HCT116 (cell line): ENCODE data around the gene PLOD1. TPM values are rescaled to one million over a fixed set of nuclear protein-coding genes. Genes with fewer than 3 reads are reported as not detected.

ENCODE experiments used
- ATAC-seq: fragments of 200-7000 bp; cut with Tn5 transposase; 2 replicates; pipeline ENCODE4 v1.9.1; 2020; ENCODE audit warnings: mild to moderate bottlenecking, moderate library complexity
- BruUV-seq: library from RNA; stranded (reverse); fragments of 400-500 nt; replicated peaks from 2 replicates; lab custom pipeline; 2021; lab: Mats Ljungman, UMichigan
- CTCF ChIA-PET: fragments of 300-600 bp; sonication (Branson Sonifier 250); formaldehyde crosslinking; loops from one replicate; lab custom pipeline; 2021; ENCODE audit warnings: antibody characterized with exemption; lab: Charles Lee
- POLR2A ChIA-PET: fragments of 300-600, 350-600 bp; sonication (Branson Sonifier 250); formaldehyde crosslinking; loops from one replicate; lab custom pipeline; 2021; ENCODE audit warnings: antibody characterized with exemption; lab: Charles Lee
- RAD21 ChIA-PET, 2 experiments: fragments of 300-600 bp; sonication (Branson Sonifier 250); formaldehyde crosslinking; loops; one replicate each; lab custom pipeline; 2023; ENCODE audit warnings: low total read pairs in 2 of 2; ENCODE audit not compliant: uncharacterized antibody in 2 of 2, unreplicated experiment in 2 of 2, low non-redundant PET in 1 of 2; lab: Charles Lee
- DNase-seq: peaks from one replicate; pipeline ENCODE4 v3.0.0-alpha.2; 2010; ENCODE audit warnings: low read depth, low spot score
- H2AFZ ChIP-seq: fragments of 200-600 bp; shearing (Covaris generic), sonication (generic); 2 replicates; pipeline ENCODE4 v1.6.1; 2017; ENCODE audit warnings: low read depth, mixed run types, mixed read lengths, antibody characterized with exemption, low read length; ENCODE audit not compliant: poor library complexity, severe bottlenecking
- H3K27ac ChIP-seq: 2 replicates; pipeline ENCODE4 v1.5.1; 2012; ENCODE audit warnings: low read depth, low read length
- H3K27me3 ChIP-seq: fragments of 200-600 bp; sonication (generic); 2 replicates; pipeline ENCODE4 v1.6.1; 2016; ENCODE audit warnings: mixed run types, low read length, mixed read lengths; ENCODE audit not compliant: insufficient read depth
- H3K36me3 ChIP-seq, 2 experiments: fragments of 200-500 bp in 1 of 2; fragments of 200-600 bp in 1 of 2; sonication (Bioruptor generic) in 1 of 2; sonication (generic) in 1 of 2; 2 replicates each; pipeline versions ENCODE4 v1.5.1 to v1.6.1; 2014 to 2016; ENCODE audit warnings: low read length in 2 of 2, inconsistent platforms in 1 of 2, mixed read lengths in 1 of 2, mixed run types in 1 of 2; ENCODE audit not compliant: insufficient read depth in 2 of 2, control insufficient read depth in 1 of 2
- H3K4me1 ChIP-seq, 2 experiments: fragments of 200-600 bp in 1 of 2; sonication (generic) in 1 of 2; 2 replicates each; pipeline versions ENCODE4 v1.5.1 to v1.6.1; 2012 to 2017; ENCODE audit warnings: low read length in 2 of 2, inconsistent platforms in 1 of 2, mild to moderate bottlenecking in 1 of 2, mixed read lengths in 1 of 2, mixed run types in 1 of 2, moderate library complexity in 1 of 2; ENCODE audit not compliant: insufficient read depth in 2 of 2, control insufficient read depth in 1 of 2
- H3K4me2 ChIP-seq: fragments of 200-600 bp; sonication (generic); 2 replicates; pipeline ENCODE4 v1.6.1; 2017; ENCODE audit warnings: mixed run types, low read length, mixed read lengths
- H3K4me3 ChIP-seq, 2 experiments: fragments of 200-600 bp in 1 of 2; sonication (generic) in 1 of 2; replicated peaks in 1 of 2; 2 replicates each; pipeline ENCODE4 v1.5.1; 2011 to 2016; ENCODE audit warnings: low read length in 2 of 2, control low read depth in 1 of 2, low read depth in 1 of 2, mild to moderate bottlenecking in 1 of 2, mixed read lengths in 1 of 2, mixed run types in 1 of 2
- H3K79me2 ChIP-seq: fragments of 200-600 bp; sonication (generic); 2 replicates; pipeline ENCODE4 v1.6.1; 2017; ENCODE audit warnings: mild to moderate bottlenecking, mixed run types, low read length, moderate library complexity, mixed read lengths; ENCODE audit not compliant: insufficient read depth
- H3K9ac ChIP-seq: fragments of 200-600 bp; sonication (generic); 2 replicates; pipeline ENCODE4 v1.6.1; 2016; ENCODE audit warnings: low read length, mixed read lengths
- H3K9me2 ChIP-seq: fragments of 200-600 bp; sonication (generic), shearing (Covaris generic); 2 replicates; pipeline ENCODE4 v1.6.1; 2017; ENCODE audit warnings: mixed run types, mild to moderate bottlenecking, moderate library complexity; ENCODE audit not compliant: insufficient read depth
- H3K9me3 ChIP-seq, 2 experiments: fragments of 200-500 bp in 1 of 2; fragments of 200-600 bp in 1 of 2; sonication (Bioruptor generic) in 1 of 2; sonication (generic) in 1 of 2; 2 replicates each; pipeline ENCODE4 v1.6.1; 2014 to 2017; ENCODE audit warnings: low read length in 2 of 2, mixed read lengths in 2 of 2, inconsistent platforms in 1 of 2, low read depth in 1 of 2, mild to moderate bottlenecking in 1 of 2, mixed run types in 1 of 2, moderate library complexity in 1 of 2; ENCODE audit not compliant: control insufficient read depth in 1 of 2, insufficient read depth in 1 of 2
- H4K20me1 ChIP-seq: fragments of 200-600 bp; sonication (generic), shearing (Covaris generic); 2 replicates; pipeline ENCODE4 v1.6.1; 2017; ENCODE audit warnings: mixed run types, mild to moderate bottlenecking, moderate library complexity; ENCODE audit not compliant: insufficient read depth
- CEBPB ChIP-seq: IDR thresholded peaks from 2 replicates; pipeline ENCODE4 v1.6.1; 2012; ENCODE audit warnings: low read depth
- EGR1 ChIP-seq: IDR thresholded peaks from 2 replicates; pipeline ENCODE4 v1.6.1; 2012; ENCODE audit warnings: low read depth
- ELF1 ChIP-seq: IDR thresholded peaks from 2 replicates; pipeline ENCODE4 v1.6.1; 2012; ENCODE audit warnings: low read depth, borderline replicate concordance
- EZH2 ChIP-seq: fragments of 200-600 bp; sonication (generic); IDR thresholded peaks from 2 replicates; pipeline ENCODE4 v1.6.1; 2017; ENCODE audit warnings: antibody characterized with exemption, mixed run types
- EZH2phosphoT487 ChIP-seq: fragments of 200-600 bp; IDR thresholded peaks from 2 replicates; pipeline ENCODE4 v1.6.1; 2018; ENCODE audit warnings: antibody characterized with exemption, borderline replicate concordance
- JUND ChIP-seq: IDR thresholded peaks from 2 replicates; pipeline ENCODE4 v1.6.1; 2012
- POLR2A ChIP-seq: IDR thresholded peaks from 2 replicates; pipeline ENCODE4 v1.7.0; 2011; ENCODE audit warnings: borderline replicate concordance; ENCODE audit not compliant: insufficient read depth, insufficient read length; ENCODE audit errors: extremely low read depth
- RAD21 ChIP-seq: IDR thresholded peaks from 2 replicates; pipeline ENCODE4 v1.6.1; 2012; ENCODE audit warnings: low read depth, mild to moderate bottlenecking
- REST ChIP-seq: IDR thresholded peaks from 2 replicates; pipeline ENCODE4 v1.6.1; 2012; ENCODE audit warnings: low read depth
- SP1 ChIP-seq: IDR thresholded peaks from 2 replicates; pipeline ENCODE4 v1.6.1; 2012; ENCODE audit warnings: low read depth
- SRF ChIP-seq: IDR thresholded peaks from 2 replicates; pipeline ENCODE4 v1.6.1; 2012; ENCODE audit warnings: low read depth
- TCF7L2 ChIP-seq: IDR thresholded peaks from 2 replicates; pipeline ENCODE4 v1.7.0; 2011; ENCODE audit warnings: borderline replicate concordance, inconsistent platforms; ENCODE audit not compliant: insufficient read depth, insufficient read length; ENCODE audit errors: extremely low read depth
- YY1 ChIP-seq: IDR thresholded peaks from 2 replicates; pipeline ENCODE4 v1.6.1; 2011; ENCODE audit warnings: low read length, low read depth, moderate library complexity, mild to moderate bottlenecking; ENCODE audit not compliant: insufficient replicate concordance; ENCODE audit errors: extremely low read depth
- ZBTB33 ChIP-seq: IDR thresholded peaks from 2 replicates; pipeline ENCODE4 v1.6.1; 2011; ENCODE audit warnings: mild to moderate bottlenecking, low read length, moderate library complexity; ENCODE audit not compliant: insufficient replicate concordance; ENCODE audit errors: extremely low read depth
- ZNF274 ChIP-seq: fragments of 200-500 bp; sonication (Bioruptor generic); IDR thresholded peaks from 2 replicates; pipeline ENCODE4 v1.6.1; 2014; ENCODE audit warnings: mild to moderate bottlenecking, low read depth, low read length, inconsistent platforms
- intact Hi-C: fragments of 100-400 bp; cut with micrococcal nuclease; formaldehyde crosslinking; loops from 2 replicates; pipeline ENCODE4 v1.10.0; 2022
- total RNA-seq: library from RNA; stranded (reverse); gene quantifications from one replicate; pipeline ENCODE4 v1.2.1, GENCODE V29; 2021; ENCODE audit not compliant: unreplicated experiment
- TF ChIP-seq, protein P1 (sequence below): IDR thresholded peaks from 2 replicates; pipeline ENCODE4 v1.6.1; 2012
- TF ChIP-seq, protein P2 (sequence below): IDR thresholded peaks from 2 replicates; pipeline ENCODE4 v1.6.1; 2012

PLOD1 gene
- total RNA-seq, 1 experiment from 2014 or later = 175 TPM

GRCh38 chr1:11930571-11931445 is 3.7 kb upstream of the PLOD1 start (continued):
- no peak for TF ChIP-seq REST
- no peak for TF ChIP-seq SP1
- TF ChIP-seq EGR1 = no peak
- no peak for TF ChIP-seq TCF7L2
- no peak for TF ChIP-seq ZNF274
- no peak for TF ChIP-seq EZH2phosphoT487
- TF ChIP-seq, all 23 proteins: peak for 0

DNA sequence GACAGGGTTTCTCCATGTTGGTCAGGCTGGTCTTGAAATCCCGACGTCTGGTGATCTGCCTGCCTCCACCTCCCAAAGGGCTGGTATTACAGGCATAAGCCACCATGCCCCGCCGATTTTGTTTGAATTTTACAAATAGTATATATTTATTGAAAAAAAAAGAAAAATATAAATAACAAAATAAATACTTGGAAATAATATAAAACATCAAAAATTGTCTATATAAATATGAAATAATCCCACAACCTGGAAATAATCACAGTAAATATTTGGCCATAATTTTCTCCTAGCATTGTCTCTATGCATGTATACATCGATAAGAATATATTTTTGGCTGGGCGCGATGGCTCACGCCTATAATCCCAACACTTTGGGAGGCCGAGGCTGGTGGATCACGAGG is 2.7 kb upstream of the PLOD1 start:
- DNase-seq (no peak), ATAC-seq (no peak)
- CTCF ChIA-PET = no interaction called here
- Histone ChIP-seq H3K9me3 (no peaks in the 10 kb centered on the region), H3K9ac (no peak overlapping the region), H3K4me1 (peaks cover 34 to 68% of the 10 kb centered on the region in 2 experiments), H4K20me1 (no peaks in the 10 kb centered on the region), H3K27me3 (no peaks in the 10 kb centered on the region), H2AFZ (no peak overlapping the region), H3K4me3 (no peak overlapping the region), H3K27ac (no peak overlapping the region), H3K79me2 (peaks cover 27% of the 10 kb centered on the region), H3K9me2 (no peaks in the 10 kb centered on the region), H3K4me2 (no peak overlapping the region), H3K36me3 (peaks cover 0 to 3% of the 10 kb centered on the region in 2 experiments; a peak in 1 of 4 replicates)
- POLR2A ChIA-PET = interaction anchor here (10.4 kb wide), 1 partner anchor 22 kb away, joined by 162 read pairs; no protein-coding TSS in a partner anchor
- intact Hi-C loops = no loop called here
- no peak for TF ChIP-seq EZH2
- no peak for TF ChIP-seq CEBPB
- no peak for TF ChIP-seq SRF
- TF ChIP-seq, protein P1, sequence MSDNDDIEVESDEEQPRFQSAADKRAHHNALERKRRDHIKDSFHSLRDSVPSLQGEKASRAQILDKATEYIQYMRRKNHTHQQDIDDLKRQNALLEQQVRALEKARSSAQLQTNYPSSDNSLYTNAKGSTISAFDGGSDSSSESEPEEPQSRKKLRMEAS = no peak
- TF ChIP-seq JUND = no peak
- no peak for TF ChIP-seq ZBTB33
- no peak for TF ChIP-seq SP1
- TF ChIP-seq ELF1 = no peak
- no peak for TF ChIP-seq YY1
- TF ChIP-seq, protein P2, sequence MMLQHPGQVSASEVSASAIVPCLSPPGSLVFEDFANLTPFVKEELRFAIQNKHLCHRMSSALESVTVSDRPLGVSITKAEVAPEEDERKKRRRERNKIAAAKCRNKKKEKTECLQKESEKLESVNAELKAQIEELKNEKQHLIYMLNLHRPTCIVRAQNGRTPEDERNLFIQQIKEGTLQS = no peak
- no peak for TF ChIP-seq POLR2A
- no peak for TF ChIP-seq TCF7L2
- no peak for TF ChIP-seq RAD21
- BruUV-seq = no TSS peak
- RAD21 ChIA-PET = no interaction called here
